Measurements from ENCODE around the gene CWH43. TPM values are rescaled to one million over a fixed set of nuclear protein-coding genes. Genes with fewer than 3 reads are reported as not detected.

The CWH43 gene
- total and polyA plus RNA-seq, 10 donors = not detected

- DNase-seq = no peak
- no peak for TF ChIP-seq POLR2A (IDR thresholded peaks at IDR 0.05)
- TF ChIP-seq POLR2AphosphoS5 (IDR thresholded peaks at IDR 0.05) = no peak
- TF ChIP-seq CTCF (IDR thresholded peaks at IDR 0.05 in 8 of 11, conservative IDR thresholded peaks at IDR 0.05 in 3 of 11) = no peak
- Histone ChIP-seq H3K4me3 (no peak overlapping the region), H3K27ac (no peak overlapping the region), H3K9me3 (peaks cover 0 to 7% (median 0%) of the 10 kb centered on the region in 8 donors), H3K36me3 (no peaks in the 10 kb centered on the region), H3K4me1 (peaks cover 0 to 9% (median 1%) of the 10 kb centered on the region in 6 donors), H3K27me3 (replicated peaks in 1 of 7) (peaks cover 0 to 61% (median 30%) of the 10 kb centered on the region in 7 donors)
- 21 to 61% (median 23%) methylated on average over 3 to 18 of the region's 18 CpGs for WGBS, 5 donors
- intact Hi-C loops (cut with DNase I; ENCODE audit: low total_unique reads) = no loop called here
Observed at GRCh38 chr4:48985602-48985975, 486 bp upstream of the CWH43 start.

GRCh38 chr4:48986654-48987164 is 634 bp downstream of the CWH43 start:
- intact Hi-C loops (cut with DNase I; ENCODE audit: low total_unique reads) = no loop called here
- Histone ChIP-seq H3K27ac (no peak overlapping the region), H3K4me3 (no peak overlapping the region), H3K4me1 (peaks cover 0 to 9% (median 1%) of the 10 kb centered on the region in 6 donors), H3K36me3 (no peaks in the 10 kb centered on the region), H3K27me3 (replicated peaks in 1 of 7) (peaks cover 0 to 61% (median 30%) of the 10 kb centered on the region in 7 donors), H3K9me3 (peaks cover 0 to 7% (median 0%) of the 10 kb centered on the region in 8 donors)
- TF ChIP-seq CTCF (IDR thresholded peaks at IDR 0.05 in 8 of 11, conservative IDR thresholded peaks at IDR 0.05 in 3 of 11) (no peak), POLR2AphosphoS5 (IDR thresholded peaks at IDR 0.05) (no peak), POLR2A (IDR thresholded peaks at IDR 0.05) (no peak)
- WGBS, 5 donors = 46 to 54% (median 53%) methylated on average over 26 to 27 of the region's 27 CpGs
- no peak for DNase-seq

GRCh38 chr4:48989461-48990203 is 3.6 kb downstream of the CWH43 start:
- Histone ChIP-seq H3K4me1 (peaks cover 0 to 9% (median 1%) of the 10 kb centered on the region in 6 donors), H3K9me3 (no peaks in the 10 kb centered on the region), H3K4me3 (no peak overlapping the region), H3K27ac (no peak overlapping the region), H3K27me3 (replicated peaks in 1 of 7) (peaks cover 0 to 38% (median 27%) of the 10 kb centered on the region in 7 donors), H3K36me3 (no peaks in the 10 kb centered on the region)
- WGBS, 5 donors = 75 to 83% (median 78%) methylated on average over 5 of the region's 5 CpGs
- DNase-seq = no peak
- intact Hi-C loops (cut with DNase I; ENCODE audit: low total_unique reads) = no loop called here
- TF ChIP-seq CTCF (IDR thresholded peaks at IDR 0.05 in 8 of 11, conservative IDR thresholded peaks at IDR 0.05 in 3 of 11) = no peak

GRCh38 chr4:48991357-48991756 is 5.3 kb downstream of the CWH43 start:
- Histone ChIP-seq H3K4me1 (peaks cover 0 to under 1% (median 0%) of the 10 kb centered on the region in 6 donors), H3K27ac (no peak overlapping the region), H3K27me3 (replicated peaks in 1 of 7) (peaks cover 0 to 26% (median 13%) of the 10 kb centered on the region in 7 donors), H3K36me3 (no peaks in the 10 kb centered on the region), H3K9me3 (no peaks in the 10 kb centered on the region), H3K4me3 (no peak overlapping the region)
- no peak for DNase-seq
- TF ChIP-seq POLR2A (IDR thresholded peaks at IDR 0.05) (no peak), POLR2AphosphoS5 (IDR thresholded peaks at IDR 0.05) (no peak), CTCF (IDR thresholded peaks at IDR 0.05 in 8 of 11, conservative IDR thresholded peaks at IDR 0.05 in 3 of 11) (no peak)
- WGBS, 5 donors = 79 to 91% (median 84%) methylated on average over 3 of the region's 3 CpGs
- intact Hi-C loops (cut with DNase I; ENCODE audit: low total_unique reads) = no loop called here

All from spleen (tissue), 11 donors.